Activated T-cell treated with anti-CD3 and anti-CD28 coated beads, Interleukin-2, amount 50 U/mL, for 24 hours (primary cell): ENCODE measurements around the gene EIF2B5.
"Not testable (repeated sequence)": the region's sequence is repeated elsewhere in the genome, so short reads cannot be mapped to it uniquely, and the experiment has no call there.

ENCODE experiments used
- DNase-seq: peaks from one replicate; pipeline ENCODE4 v3.0.0-alpha.2; 2020
- H3K27ac Mint-ChIP-seq: 2 replicates; pipeline ENCODE4 v1.8.0; 2020; ENCODE audit warnings: mild to moderate bottlenecking, mixed read lengths
- H3K27me3 Mint-ChIP-seq: 2 replicates; pipeline ENCODE4 v1.8.0; 2020; ENCODE audit warnings: mixed read lengths
- H3K36me3 Mint-ChIP-seq: 2 replicates; pipeline ENCODE4 v1.8.0; 2020; ENCODE audit warnings: low read depth, mixed read lengths
- H3K4me1 Mint-ChIP-seq: 2 replicates; pipeline ENCODE4 v1.8.0; 2020; ENCODE audit warnings: low read depth, mixed read lengths
- H3K4me3 Mint-ChIP-seq: 2 replicates; pipeline ENCODE4 v1.8.0; 2020; ENCODE audit warnings: mild to moderate bottlenecking, moderate library complexity, mixed read lengths
- H3K9me3 Mint-ChIP-seq: 2 replicates; pipeline ENCODE4 v1.8.0; 2020; ENCODE audit warnings: mixed read lengths

EIF2B5 gene

GRCh38 chr3:184135149-184135910 lies at the start of gene EIF2B5:
Gene EIF2B5, plus strand, starts transcription at chr3:184135358. Its CDS starts 28 bp downstream, at chr3:184135386.
- peaks cover 57% of the 10 kb centered on the region for H3K36me3 Mint-ChIP-seq
- H3K27me3 Mint-ChIP-seq = no peaks in the 10 kb centered on the region
- H3K4me3 Mint-ChIP-seq = peak within 1 kb of the TSS; percentile 95
- DNase-seq = peak; percentile 88
- no peaks in the 10 kb centered on the region for H3K9me3 Mint-ChIP-seq
- H3K27ac Mint-ChIP-seq = peak within 1 kb of the TSS; percentile 95
- peaks cover 40% of the 10 kb centered on the region for H3K4me1 Mint-ChIP-seq

DNA sequence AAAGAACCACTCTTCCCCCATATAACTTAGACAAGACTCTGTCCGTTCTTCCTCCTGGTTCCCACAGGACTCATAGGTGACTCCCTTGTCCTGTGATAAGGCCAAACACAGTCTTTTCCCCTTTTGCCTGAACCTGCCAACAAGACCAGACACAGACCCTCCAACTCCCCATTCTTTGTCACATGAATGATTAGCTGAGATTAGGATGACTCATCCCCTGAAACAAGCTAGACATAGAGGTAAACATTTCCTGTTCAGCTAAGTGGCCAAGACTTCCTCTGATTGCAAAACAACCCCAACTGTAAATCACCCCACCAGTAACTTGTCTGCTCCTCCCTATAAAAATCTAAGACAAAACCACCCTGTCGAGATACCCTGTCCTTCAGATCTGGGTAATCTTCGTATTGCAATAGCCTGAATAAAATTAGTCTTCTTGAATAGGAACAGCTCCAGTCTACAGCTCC lies 49.7 kb upstream of the EIF2B5 start:
- DNase-seq = no peak
- H3K27ac Mint-ChIP-seq = no peak overlapping the region
- H3K36me3 Mint-ChIP-seq = no peaks in the 10 kb centered on the region
- peaks cover 12% of the 10 kb centered on the region for H3K4me1 Mint-ChIP-seq
- H3K9me3 Mint-ChIP-seq = peaks cover 15% of the 10 kb centered on the region
- no peaks in the 10 kb centered on the region for H3K27me3 Mint-ChIP-seq
- H3K4me3 Mint-ChIP-seq = no peak overlapping the region

GRCh38 chr3:184092199-184092598 lies 43.0 kb upstream of the EIF2B5 start:
- DNase-seq = no peak
- Mint-ChIP-seq H3K36me3 (no peaks in the 10 kb centered on the region), H3K27ac (no peak overlapping the region), H3K4me1 (no peaks in the 10 kb centered on the region), H3K9me3 (peaks cover 14% of the 10 kb centered on the region), H3K27me3 (peaks cover 12% of the 10 kb centered on the region), H3K4me3 (no peak overlapping the region)

- no peaks in the 10 kb centered on the region for H3K36me3 Mint-ChIP-seq
- no peak within 1 kb of the TSS for H3K27ac Mint-ChIP-seq
- no peaks in the 10 kb centered on the region for H3K4me1 Mint-ChIP-seq
- peaks cover 8% of the 10 kb centered on the region for H3K27me3 Mint-ChIP-seq
- H3K9me3 Mint-ChIP-seq = peaks cover 10% of the 10 kb centered on the region
- DNase-seq = no peak
- H3K4me3 Mint-ChIP-seq = no peak within 1 kb of the TSS
Observed at GRCh38 chr3:184096811-184097383, 38.3 kb upstream of the EIF2B5 start, which contains the start of gene HTR3E. Gene HTR3E, plus strand, starts transcription at chr3:184097064. Its CDS starts 466 bp downstream, at chr3:184097530.

DNA sequence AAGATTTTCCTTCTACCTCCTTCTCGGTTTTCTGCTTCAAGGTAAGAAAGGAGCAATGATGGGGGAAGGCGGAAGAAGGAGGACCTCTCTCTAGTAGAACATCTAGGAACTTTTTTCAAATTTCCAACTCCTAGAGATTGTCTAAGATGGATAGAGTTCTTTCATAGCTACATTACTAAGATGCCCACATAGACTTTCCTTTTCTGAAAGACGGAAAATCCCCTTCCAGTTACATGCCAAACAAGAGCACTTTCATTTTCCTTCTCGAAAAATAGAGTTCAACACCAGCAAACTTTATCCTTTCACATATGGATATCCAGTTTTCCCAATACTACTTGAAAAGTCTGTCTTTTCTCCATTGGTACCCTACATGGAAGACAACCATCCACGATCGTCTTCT lies 37.6 kb upstream of the EIF2B5 start:
- Mint-ChIP-seq H3K27ac (no peak overlapping the region), H3K27me3 (peaks cover 4% of the 10 kb centered on the region), H3K4me1 (no peaks in the 10 kb centered on the region), H3K9me3 (peaks cover 5% of the 10 kb centered on the region), H3K4me3 (no peak overlapping the region), H3K36me3 (no peaks in the 10 kb centered on the region)
- no peak for DNase-seq

DNA sequence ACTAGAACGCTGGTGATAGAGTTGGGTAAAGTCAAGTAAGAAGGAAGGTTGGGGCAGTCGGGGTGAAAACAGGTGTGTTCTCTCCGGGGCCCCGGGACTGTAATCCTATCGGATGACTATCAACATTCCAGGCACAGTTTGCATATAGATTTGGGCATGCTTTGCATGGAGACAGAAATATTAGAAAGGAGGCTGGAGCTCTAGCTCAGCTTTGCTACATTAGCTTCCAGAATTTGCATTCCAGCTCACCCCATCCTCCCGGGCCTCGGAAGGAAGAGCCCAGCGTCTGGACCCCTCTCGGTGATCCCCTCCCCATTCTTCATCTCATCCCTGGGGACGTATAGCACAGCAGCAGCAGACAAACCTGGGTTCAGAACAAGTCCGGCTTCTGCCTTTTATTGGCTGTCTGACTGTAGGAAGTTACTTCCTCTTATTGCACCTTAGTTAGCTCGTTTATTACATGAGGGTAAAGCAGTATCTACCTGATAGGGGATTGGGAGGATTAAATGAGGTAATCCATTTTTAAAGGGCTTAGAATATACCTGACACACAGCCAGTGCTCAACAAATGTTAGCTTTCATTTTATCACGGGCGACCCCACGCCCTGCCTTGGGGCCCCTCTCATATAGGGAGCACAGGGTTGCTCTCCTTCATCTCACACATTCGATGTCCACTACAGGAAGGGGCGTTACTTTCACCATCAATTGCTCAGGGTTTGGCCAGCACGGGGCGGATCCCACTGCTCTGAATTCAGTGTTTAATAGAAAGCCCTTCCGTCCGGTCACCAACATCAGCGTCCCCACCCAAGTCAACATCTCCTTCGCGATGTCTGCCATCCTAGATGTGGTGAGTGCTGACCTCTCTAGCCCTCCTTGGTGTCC lies 35.1 kb upstream of the EIF2B5 start:
- Mint-ChIP-seq H3K36me3 (no peaks in the 10 kb centered on the region), H3K27me3 (peaks cover 4% of the 10 kb centered on the region), H3K4me3 (no peak overlapping the region), H3K4me1 (no peaks in the 10 kb centered on the region), H3K27ac (no peak overlapping the region), H3K9me3 (no peaks in the 10 kb centered on the region)
- no peak for DNase-seq

DNA sequence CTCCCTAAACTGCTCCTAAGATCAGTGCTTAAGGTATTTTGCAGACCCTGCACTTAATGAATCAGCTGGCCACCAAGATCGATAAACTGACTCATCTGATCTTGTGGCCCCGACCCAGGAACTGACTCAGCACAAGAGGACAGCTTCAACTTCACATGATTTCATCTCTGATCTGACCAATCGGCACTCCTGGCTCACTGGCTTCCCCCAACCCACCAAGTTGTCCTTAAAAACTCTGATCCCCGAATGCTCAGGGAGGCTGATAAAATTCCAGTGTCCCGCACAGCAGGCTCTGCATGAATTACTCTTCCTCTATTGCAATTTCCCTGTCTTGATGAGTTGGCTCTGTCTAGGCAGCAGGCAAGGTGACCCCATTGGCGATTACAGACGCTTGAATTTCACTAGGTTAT lies 24.8 kb upstream of the EIF2B5 start:
- no peak for DNase-seq

DNA sequence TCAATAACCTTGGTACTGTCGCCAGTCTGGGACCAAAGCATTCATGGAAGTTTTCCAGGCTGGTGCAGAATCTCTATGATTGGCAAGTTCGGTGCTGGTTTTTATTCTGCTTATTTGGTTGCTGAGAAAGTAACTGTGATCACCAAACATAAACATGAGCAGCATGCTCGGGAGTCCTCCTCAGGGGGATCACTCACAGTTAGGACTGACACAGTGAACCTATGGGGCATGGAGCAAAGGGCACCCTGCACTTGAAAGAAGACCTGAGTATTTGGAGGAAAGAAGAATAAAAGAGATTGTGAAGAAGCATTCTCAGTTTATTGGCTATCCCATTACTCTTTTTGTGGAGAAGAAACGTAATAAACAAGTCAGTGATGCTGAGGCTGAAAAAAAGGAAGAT lies 19.1 kb upstream of the EIF2B5 start:
- peaks cover 4% of the 10 kb centered on the region for H3K27me3 Mint-ChIP-seq
- DNase-seq = no peak
- H3K4me1 Mint-ChIP-seq = no peaks in the 10 kb centered on the region
- no peak overlapping the region for H3K27ac Mint-ChIP-seq
- H3K36me3 Mint-ChIP-seq = no peaks in the 10 kb centered on the region
- no peak overlapping the region for H3K4me3 Mint-ChIP-seq
- no peaks in the 10 kb centered on the region for H3K9me3 Mint-ChIP-seq

More for the DNA sequence above, 24.8 kb upstream of the EIF2B5 start:
- no peaks in the 10 kb centered on the region for H3K27me3 Mint-ChIP-seq
- peaks cover 4% of the 10 kb centered on the region for H3K4me1 Mint-ChIP-seq
- H3K4me3 Mint-ChIP-seq = no peak overlapping the region
- no peaks in the 10 kb centered on the region for H3K9me3 Mint-ChIP-seq
- H3K36me3 Mint-ChIP-seq = no peaks in the 10 kb centered on the region
- no peak overlapping the region for H3K27ac Mint-ChIP-seq

DNA sequence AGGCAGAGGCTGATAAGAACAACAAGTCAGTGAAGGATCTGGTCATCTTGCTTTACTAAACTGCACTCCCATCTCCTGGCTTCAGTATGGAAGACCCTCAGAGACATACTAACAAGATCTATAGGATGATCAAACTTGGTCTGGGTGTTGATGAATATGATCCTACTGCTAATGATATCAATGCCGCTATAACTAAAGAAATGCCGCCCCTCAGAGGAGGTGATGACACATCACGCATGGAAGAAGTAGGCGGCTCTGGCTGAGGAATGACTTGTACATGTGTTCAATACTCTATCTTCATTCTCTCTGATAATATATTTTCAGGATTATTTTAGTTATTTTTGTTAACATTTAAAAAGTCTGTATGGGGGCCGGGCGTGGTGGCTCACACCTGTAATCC lies 17.5 kb upstream of the EIF2B5 start:
- no peak overlapping the region for H3K27ac Mint-ChIP-seq
- no peaks in the 10 kb centered on the region for H3K4me1 Mint-ChIP-seq
- no peak for DNase-seq
- H3K36me3 Mint-ChIP-seq = no peaks in the 10 kb centered on the region
- peaks cover 4% of the 10 kb centered on the region for H3K27me3 Mint-ChIP-seq
- H3K9me3 Mint-ChIP-seq = no peaks in the 10 kb centered on the region
- H3K4me3 Mint-ChIP-seq = no peak overlapping the region

DNA sequence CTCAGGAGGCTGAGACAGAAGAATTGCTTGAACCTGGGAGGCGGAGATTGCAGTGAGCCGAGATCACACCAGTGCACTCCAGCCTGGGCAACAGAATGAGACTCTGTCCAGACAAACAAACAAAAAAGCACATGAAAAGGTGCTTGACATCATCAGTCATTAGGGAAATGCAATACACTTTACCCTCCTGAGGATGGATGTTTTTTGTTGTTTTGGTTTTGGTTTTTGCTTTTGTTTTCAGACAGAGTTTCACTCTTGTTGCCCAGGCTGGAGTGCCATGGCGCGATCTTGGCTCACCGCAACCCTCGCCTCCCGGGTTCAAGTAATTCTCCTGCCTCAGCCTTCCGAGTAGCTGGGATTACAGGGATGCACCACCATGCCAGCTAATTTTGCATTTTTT lies 14.1 kb upstream of the EIF2B5 start:
- not testable (repeated sequence) for DNase-seq, H3K4me1 Mint-ChIP-seq, H3K27me3 Mint-ChIP-seq, H3K9me3 Mint-ChIP-seq, H3K36me3 Mint-ChIP-seq, H3K27ac Mint-ChIP-seq, H3K4me3 Mint-ChIP-seq

DNA sequence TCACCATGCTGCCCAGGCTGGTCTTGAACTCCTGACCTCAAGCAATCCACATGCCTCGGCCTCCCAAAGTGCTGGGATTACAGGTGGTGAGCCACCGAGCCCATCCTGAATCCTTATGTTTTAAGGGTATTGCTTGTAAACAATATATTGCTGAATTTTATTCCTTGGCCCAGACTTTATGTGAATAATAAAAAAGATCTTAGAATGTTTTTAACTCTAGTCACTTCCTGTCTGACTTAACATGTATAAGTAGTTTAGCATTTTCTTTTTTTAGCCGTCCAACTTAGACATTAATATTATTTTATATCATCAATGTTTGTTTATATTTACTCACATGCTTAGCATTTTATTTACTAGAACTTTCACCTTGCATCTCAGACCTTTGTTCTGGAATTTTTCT lies 9.2 kb upstream of the EIF2B5 start:
- no peak overlapping the region for H3K27ac Mint-ChIP-seq
- no peaks in the 10 kb centered on the region for H3K4me1 Mint-ChIP-seq
- H3K9me3 Mint-ChIP-seq = no peaks in the 10 kb centered on the region
- no peaks in the 10 kb centered on the region for H3K36me3 Mint-ChIP-seq
- no peaks in the 10 kb centered on the region for H3K27me3 Mint-ChIP-seq
- no peak for DNase-seq
- H3K4me3 Mint-ChIP-seq = no peak overlapping the region

- Mint-ChIP-seq H3K36me3 (peaks cover 2% of the 10 kb centered on the region), H3K27ac (no peak overlapping the region), H3K4me3 (no peak overlapping the region), H3K27me3 (no peaks in the 10 kb centered on the region), H3K4me1 (peaks cover 10% of the 10 kb centered on the region), H3K9me3 (no peaks in the 10 kb centered on the region)
- DNase-seq = no peak
Observed at GRCh38 chr3:184129012-184129411, 6.1 kb upstream of the EIF2B5 start.

- Mint-ChIP-seq H3K9me3 (no peaks in the 10 kb centered on the region), H3K27ac (no peak overlapping the region), H3K4me3 (no peak overlapping the region), H3K36me3 (peaks cover 38% of the 10 kb centered on the region), H3K27me3 (no peaks in the 10 kb centered on the region), H3K4me1 (peaks cover 39% of the 10 kb centered on the region)
- DNase-seq = no peak
Observed at GRCh38 chr3:184132945-184133344, 2.2 kb upstream of the EIF2B5 start.

- Mint-ChIP-seq H3K4me3 (peak overlapping the region; percentile 95), H3K27me3 (no peaks in the 10 kb centered on the region), H3K27ac (peak overlapping the region; percentile 95), H3K36me3 (peaks cover 47% of the 10 kb centered on the region), H3K4me1 (peaks cover 40% of the 10 kb centered on the region), H3K9me3 (no peaks in the 10 kb centered on the region)
- DNase-seq = peak; percentile 79
Observed at GRCh38 chr3:184133840-184134745, 1.1 kb upstream of the EIF2B5 start.
